Femur (tissue), 1 donor: ENCODE data around the gene CAPZA2.
"Not testable (repeated sequence)": the region's sequence is repeated elsewhere in the genome, so short reads cannot be mapped to it uniquely, and the experiment has no call there.

Source experiments
- DNase-seq: peaks from one replicate; pipeline ENCODE4 v3.0.0-alpha.2; 2017

CAPZA2 gene

DNA sequence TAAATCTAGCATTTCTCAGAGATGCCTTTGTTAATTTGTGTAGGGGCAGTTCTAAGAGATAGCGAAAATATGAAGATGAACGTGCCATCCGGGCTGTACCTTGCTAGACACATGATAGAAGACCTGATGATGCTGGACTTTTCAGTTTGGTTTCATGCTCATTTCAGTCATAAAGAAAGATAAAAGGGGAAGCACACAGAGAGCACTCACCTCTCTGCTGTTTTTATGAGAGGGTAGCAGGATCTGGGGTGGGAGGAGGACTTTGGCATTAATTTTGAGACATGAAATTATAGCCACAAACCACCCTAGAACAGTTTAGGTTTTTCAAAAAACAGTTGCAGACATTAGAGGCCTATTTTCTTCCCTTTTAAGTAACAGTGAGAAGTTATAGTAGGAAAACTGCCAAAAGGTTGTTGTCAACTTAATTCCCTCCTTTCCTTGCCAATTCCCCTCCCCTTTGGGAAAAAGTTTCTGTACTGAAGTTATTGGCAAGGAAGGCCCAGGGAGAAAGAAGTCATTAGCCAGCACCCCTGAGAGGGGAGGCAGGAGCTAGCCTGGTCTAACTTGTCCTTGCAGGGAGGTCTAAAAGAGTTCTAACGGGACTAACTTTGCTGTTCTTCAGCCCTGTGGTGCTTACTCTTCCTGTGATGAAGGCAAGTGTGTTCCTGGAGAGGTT lies 93.6 kb downstream of the CAPZA2 start:
- no peak for DNase-seq

DNA sequence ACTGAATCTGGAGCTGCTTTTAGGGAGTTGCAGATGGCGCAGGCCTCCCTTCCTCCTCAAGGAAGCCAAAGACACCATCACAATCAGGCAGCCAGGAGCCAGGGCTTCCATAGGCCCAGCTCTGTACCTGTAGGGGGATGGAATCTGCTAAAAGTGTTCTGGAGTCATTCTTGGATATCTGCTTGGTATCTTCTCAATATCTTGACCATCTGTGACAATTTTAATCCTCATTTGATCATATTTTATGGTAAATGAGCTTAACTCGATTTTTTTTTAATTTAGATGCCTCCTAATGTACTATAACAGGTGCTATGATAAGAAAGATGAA lies 94.1 kb downstream of the CAPZA2 start:
- no peak for DNase-seq

DNA sequence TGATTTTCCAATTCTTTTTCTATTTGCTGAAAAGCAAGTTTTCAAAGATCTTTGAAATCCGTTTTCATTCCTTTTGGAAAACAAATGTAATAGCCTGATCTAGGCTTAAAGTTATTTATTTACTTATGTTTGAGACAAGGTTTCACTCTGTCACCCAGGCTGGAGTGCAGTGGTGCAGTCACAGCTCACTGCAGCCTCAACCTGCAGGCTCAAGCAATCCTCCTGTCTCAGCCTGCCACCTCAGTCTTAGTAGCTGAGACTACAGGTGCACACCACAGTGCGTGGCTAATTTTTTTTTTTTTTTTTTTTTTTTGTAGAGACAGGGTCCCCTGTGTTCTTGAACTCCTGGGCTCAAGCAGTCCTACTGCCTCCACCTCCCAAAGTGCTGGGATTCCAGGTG lies 95.5 kb downstream of the CAPZA2 start:
- no peak for DNase-seq

DNA sequence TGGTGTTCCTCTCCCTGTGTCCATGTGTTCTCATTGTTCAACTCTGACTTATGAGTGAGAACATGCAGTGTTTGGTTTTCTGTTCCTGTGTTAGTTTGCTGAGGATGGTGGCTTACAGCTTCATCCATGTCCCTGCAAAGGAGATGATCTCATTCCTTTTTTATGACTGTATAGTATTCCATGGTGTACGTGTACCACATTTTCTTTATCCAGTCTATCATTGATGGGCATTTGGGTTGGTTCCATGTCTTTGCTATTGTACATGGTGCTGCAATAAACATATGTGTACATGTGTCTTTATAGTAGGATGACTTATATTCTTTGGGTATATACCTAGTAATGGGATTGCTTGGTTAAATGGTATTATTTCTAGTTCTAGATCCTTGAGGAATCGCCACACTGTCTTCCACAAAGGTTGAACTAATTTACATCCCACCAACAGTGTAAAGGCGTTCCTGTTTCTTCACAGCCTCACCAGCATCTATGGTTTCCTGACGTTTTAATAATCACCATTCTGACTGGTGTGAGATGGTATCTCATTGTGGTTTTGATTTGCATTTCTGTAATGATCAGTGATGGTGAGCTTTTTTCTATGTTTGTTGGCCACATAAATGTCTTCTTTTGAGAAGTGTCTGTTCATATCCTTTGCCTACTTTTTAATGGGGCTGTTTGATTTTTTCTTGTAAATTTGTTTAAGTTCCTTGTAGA lies 99.7 kb downstream of the CAPZA2 start:
- not testable (repeated sequence) for DNase-seq

DNA sequence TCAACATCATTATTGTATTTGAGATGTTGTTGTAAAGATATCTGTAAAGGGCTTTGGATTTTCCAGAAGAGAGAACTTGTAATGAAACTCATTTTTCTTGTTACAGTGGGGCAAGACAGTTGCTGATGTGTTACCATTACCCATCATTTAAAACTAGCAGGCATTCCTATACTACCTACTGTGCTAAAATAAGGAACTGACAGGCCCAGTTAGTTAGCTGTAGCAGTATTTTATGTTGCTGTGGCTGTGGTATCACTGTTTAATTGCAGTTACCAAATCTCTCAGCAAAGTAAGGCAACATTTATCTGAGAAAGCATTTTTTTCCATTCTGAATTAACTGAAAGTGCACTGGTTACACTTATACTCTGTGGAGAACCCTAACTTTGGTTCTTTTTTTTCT lies 100.8 kb downstream of the CAPZA2 start:
- no peak for DNase-seq

DNA sequence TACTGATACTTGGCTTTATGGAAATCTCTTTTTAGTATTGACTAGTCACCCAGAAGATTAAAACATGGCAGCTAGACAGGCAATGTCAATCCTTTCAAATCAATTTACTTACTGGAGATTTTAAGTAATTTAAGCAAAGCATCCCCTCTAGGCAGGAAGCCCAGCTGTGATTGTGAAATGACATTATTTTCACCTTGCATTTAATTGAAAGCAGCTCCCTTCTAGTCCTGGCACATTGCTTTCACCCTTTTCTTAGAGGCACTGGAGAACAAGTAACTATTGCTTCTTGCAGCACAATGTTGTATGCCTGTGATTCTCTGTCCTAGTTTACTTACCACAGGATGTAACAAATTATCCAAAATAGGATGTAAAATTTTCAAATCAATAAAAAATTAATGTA lies 104.2 kb downstream of the CAPZA2 start:
- DNase-seq, result no peak

DNA sequence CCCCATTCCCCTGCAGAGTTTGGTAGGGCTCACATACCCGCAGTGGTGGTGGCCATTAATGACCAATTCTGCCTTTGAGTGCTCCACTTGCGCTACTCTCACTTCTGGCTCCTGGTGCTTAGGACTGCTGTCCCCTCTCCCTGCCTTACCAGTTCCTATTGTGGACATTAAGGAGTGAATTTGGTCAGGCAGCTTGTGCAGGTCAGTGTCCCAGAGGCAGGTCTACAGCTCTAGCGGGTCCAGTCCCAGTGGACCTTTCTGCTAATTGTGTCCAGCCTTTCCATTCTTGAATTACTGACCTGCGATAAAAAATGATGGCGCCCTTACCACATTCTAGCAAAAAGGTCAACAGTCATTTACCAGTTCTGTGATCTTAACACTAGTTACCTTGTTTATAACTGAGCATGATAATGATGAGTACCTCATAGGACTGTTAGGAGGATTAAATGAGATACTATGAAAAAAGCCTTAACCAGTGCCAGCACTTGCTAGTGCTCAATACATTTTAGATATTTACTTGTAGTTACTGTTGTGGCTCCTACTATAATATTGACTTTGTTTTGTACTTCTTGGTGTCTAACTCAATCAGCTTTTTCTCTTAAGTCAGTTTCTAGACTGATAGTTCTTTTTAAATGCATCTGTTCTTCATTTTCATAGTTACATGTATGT lies 105.0 kb downstream of the CAPZA2 start:
- no peak for DNase-seq

DNA sequence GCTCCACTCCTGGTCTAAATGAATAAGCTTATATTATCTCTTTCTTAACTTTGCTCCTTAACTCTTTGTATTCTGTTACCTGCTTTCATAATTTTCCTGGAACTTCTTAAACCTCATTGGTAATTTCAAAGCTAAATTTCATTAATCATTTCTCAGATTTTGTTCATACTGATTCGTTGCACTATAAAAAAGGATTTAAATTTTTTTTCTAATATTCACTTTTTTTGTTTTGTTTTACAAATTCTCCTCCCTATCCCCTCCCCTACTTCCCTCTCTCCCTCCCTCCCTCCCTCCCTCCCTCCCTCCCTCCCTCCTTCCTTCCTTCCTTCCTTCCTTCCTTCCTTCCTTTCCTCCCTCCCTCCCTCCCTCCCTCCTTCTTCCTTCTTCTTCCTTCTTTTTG lies 105.6 kb downstream of the CAPZA2 start:
- no peak for DNase-seq

DNA sequence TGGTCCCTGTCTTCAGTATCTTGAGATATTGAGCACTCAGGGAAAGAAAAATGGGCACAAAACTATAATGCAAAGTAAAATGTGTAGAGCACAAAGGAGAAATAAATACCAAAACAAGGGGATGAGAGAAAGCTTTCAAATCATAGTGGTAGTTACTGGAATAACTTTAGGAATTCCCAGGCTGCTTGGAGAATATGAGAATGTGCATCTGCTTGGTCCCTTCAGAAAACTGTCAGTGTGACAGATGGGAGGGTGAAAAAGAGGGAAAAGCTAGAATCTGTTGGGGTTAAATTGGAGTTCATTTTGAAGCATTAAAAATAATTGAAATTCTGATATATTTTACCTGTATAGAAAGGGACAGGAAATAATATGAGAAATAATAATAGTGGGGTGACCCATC lies 106.2 kb downstream of the CAPZA2 start:
- DNase-seq, result no peak

DNA sequence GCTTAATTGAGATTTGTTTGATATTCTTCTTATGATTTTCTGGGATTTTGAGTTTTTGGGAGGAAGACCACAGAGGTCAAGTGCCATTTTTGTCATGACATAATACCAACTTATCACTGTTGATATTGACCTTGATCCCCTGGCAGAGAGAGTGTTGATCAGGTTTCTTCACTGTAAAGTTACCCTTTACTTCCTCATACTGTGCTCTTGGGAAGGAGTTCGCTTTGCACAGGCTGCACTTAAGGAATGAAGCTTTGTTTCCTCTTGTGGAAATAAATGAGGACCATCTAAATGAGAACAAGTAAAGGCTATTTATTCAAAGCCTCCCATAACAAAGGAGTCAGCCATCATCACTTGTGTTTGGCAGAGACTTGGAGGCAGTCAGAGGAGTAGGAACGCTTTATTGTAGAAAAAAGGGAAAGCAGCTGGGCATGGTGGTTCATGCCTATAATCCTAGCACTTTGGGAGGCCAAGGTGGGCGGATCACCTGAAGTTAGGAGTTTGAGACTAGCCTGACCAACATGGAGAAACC lies 107.0 kb downstream of the CAPZA2 start:
- no peak for DNase-seq

DNA sequence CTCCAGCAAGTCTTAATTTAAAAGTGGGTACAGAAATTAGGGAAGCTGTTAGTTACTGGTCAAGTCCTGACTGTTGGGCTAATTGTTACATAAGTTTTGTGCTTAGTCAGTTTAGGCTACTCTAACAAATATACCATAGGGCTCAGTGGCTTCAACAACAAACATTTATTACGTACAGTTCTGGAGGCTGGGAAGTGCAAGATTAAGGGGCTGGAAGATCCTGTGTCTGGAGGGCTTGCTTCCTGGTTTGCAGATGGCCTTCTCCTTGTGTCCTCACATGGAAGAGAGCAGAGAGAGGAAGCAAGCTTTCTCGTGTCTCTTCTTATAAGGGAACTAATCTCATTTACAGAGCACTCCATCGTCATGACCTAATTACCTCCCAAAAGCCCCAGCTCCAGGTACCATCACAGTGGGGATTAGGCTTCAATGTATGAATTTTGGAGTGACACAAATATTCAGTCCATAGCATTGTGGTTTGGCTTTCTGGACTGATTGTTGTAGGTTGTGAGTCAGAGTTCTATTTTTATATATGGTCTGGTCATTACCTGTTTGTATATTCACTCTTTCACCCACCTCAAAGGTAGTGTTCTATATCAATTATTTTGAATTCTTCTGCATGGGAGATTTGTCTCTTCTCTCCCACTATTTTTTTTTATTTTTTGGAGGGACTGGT lies 108.0 kb downstream of the CAPZA2 start:
- DNase-seq, result no peak

DNA sequence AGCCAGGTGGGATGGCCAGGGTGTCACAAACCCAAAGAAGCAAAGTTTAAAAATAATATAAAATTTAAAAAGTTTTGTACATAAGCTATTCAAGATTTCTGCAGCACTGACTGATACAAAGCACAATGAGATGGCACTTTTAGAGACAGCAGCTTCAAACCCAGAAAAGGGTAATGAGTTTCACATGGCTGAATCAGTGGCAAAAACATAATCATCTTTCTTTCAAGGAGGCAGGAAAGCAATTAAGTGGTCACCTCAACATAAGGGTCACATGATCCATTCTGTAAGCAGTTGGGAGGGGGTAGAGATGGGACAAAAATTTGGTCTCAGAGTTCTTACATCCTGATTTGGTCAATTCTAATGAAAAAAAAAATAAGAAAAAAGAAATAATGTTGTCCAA lies 108.8 kb downstream of the CAPZA2 start:
- not testable (repeated sequence) for DNase-seq
